ENCODE measurements around the gene MYO7B. TPM values are rescaled to one million over a fixed set of nuclear protein-coding genes. Genes with fewer than 3 reads are reported as not detected.

MYO7B gene
- polyA plus RNA-seq, 2 of the 4 experiments (the other 2 are of a cell fraction), result 0.04 to 0.09 TPM

GRCh38 chr2:127671557-127672302, 136.2 kb downstream of the MYO7B start:
- DNase-seq (ENCODE audit: low read depth in 1 of 2, low spot score in 1 of 2), result no peak
- ATAC-seq, result no peak
- CTCF ChIA-PET, result interaction anchor here (0.6 to 1.3 kb wide), 3 partner anchors 22 to 285 kb away, joined by 3 read pairs; no protein-coding TSS in a partner anchor

More at GRCh38 chr2:127671557-127672302, 136.2 kb downstream of the MYO7B start:
- no peak overlapping the region for H3K4me2 ChIP-seq
- no peak for FAIRE-seq
- 86% methylated on average over 11 of the region's 14 CpGs for WGBS (ENCODE audit: missing lambda C conversion rate)
- H3K4me3 ChIP-seq, result no peak overlapping the region
- TF ChIP-seq RFX5 (IDR thresholded peaks at IDR 0.05) (no peak), PHF8 (IDR thresholded peaks at IDR 0.05; ENCODE audit: borderline replicate concordance, low read depth) (no peak), KDM5A (IDR thresholded peaks at IDR 0.05) (no peak), ZSCAN20 (CRISPR knock-in tag; IDR thresholded peaks at IDR 0.05) (no peak), REST (IDR thresholded peaks at IDR 0.05) (no peak), RARB (CRISPR knock-in tag; IDR thresholded peaks at IDR 0.05) (no peak), RCOR1 (IDR thresholded peaks at IDR 0.05; ENCODE audit: low read depth, low read length) (no peak), EHF (CRISPR knock-in tag; IDR thresholded peaks at IDR 0.05) (no peak), HEYL (CRISPR knock-in tag; IDR thresholded peaks at IDR 0.05) (no peak), RNF2 (IDR thresholded peaks at IDR 0.05; ENCODE audit: borderline replicate concordance, low read depth) (no peak), BCL3 (IDR thresholded peaks at IDR 0.05) (no peak), POLR2AphosphoS2 (conservative IDR thresholded peaks at IDR 0.05; ENCODE audit: low read length) (no peak), ELK1 (IDR thresholded peaks at IDR 0.05; ENCODE audit: low read depth, low read length) (no peak)
- TF ChIP-seq, protein P1, sequence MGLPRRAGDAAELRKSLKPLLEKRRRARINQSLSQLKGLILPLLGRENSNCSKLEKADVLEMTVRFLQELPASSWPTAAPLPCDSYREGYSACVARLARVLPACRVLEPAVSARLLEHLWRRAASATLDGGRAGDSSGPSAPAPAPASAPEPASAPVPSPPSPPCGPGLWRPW (IDR thresholded peaks at IDR 0.05), result no peak
- no peak overlapping the region for H3K27ac ChIP-seq
- POLR2A ChIA-PET, result no interaction called here
- no peaks in the 10 kb centered on the region; the same call in 2 of the 3 replicates for H3K9me3 ChIP-seq
- peaks cover 15% of the 10 kb centered on the region for H3K4me1 ChIP-seq

Data from A549 (cell line).